Activated CD4-positive, alpha-beta T cell treated with anti-CD3 and anti-CD28 coated beads, Interleukin-2, amount 50 U/mL, for 4 hours (primary cell): Measurements from ENCODE around the gene L2HGDH.
"Not testable (repeated sequence)": the region's sequence is repeated elsewhere in the genome, so short reads cannot be mapped to it uniquely, and the experiment has no call there.

ENCODE experiments used
- DNase-seq, 2 experiments: peaks; one replicate each; pipeline ENCODE4 v3.0.0-alpha.2; 2020

Gene L2HGDH

GRCh38 chr14:50339178-50339804 is 27.3 kb upstream of the L2HGDH start:
- DNase-seq = no peak

- DNase-seq = no peak
Observed at GRCh38 chr14:50338587-50338986, 26.6 kb upstream of the L2HGDH start.

- DNase-seq = no peak
Observed at GRCh38 chr14:50335989-50336824, 24.2 kb upstream of the L2HGDH start.

GRCh38 chr14:50335389-50335788 is 23.4 kb upstream of the L2HGDH start:
- no peak for DNase-seq

- DNase-seq = no peak
Observed at GRCh38 chr14:50334211-50334610, 22.2 kb upstream of the L2HGDH start.

GRCh38 chr14:50333014-50333509 is 21.0 kb upstream of the L2HGDH start:
- DNase-seq = no peak

- no peak for DNase-seq
Observed at GRCh38 chr14:50331596-50331995, 19.6 kb upstream of the L2HGDH start.

GRCh38 chr14:50321009-50321660 is 9.1 kb upstream of the L2HGDH start:
- DNase-seq = peak; percentile 48 to 57

GRCh38 chr14:50320283-50320682 is 8.3 kb upstream of the L2HGDH start:
- no peak for DNase-seq

GRCh38 chr14:50319721-50320120 is 7.7 kb upstream of the L2HGDH start:
- no peak for DNase-seq

- DNase-seq = no peak
Observed at GRCh38 chr14:50319293-50319692, 7.3 kb upstream of the L2HGDH start.

- no peak for DNase-seq
Observed at GRCh38 chr14:50318031-50318626, 6.1 kb upstream of the L2HGDH start.

GRCh38 chr14:50314098-50314497 is 2.1 kb upstream of the L2HGDH start:
- not testable (repeated sequence) for DNase-seq

- no peak for DNase-seq
Observed at GRCh38 chr14:50312734-50313054, 665 bp upstream of the L2HGDH start.

- no peak for DNase-seq
Observed at GRCh38 chr14:50311337-50311971, 575 bp downstream of the L2HGDH start.

GRCh38 chr14:50310445-50310844 is 1.6 kb downstream of the L2HGDH start:
- DNase-seq = no peak

- DNase-seq = no peak
Observed at GRCh38 chr14:50308363-50308915, 3.6 kb downstream of the L2HGDH start.

- DNase-seq = no peak
Observed at GRCh38 chr14:50303744-50304471, 8.1 kb downstream of the L2HGDH start.

GRCh38 chr14:50301914-50302313 is 10.1 kb downstream of the L2HGDH start:
- no peak for DNase-seq

- DNase-seq = no peak
Observed at GRCh38 chr14:50299585-50299984, 12.4 kb downstream of the L2HGDH start.

- no peak for DNase-seq
Observed at GRCh38 chr14:50290306-50290705, 21.7 kb downstream of the L2HGDH start.

- DNase-seq = no peak
Observed at GRCh38 chr14:50288146-50288545, 23.9 kb downstream of the L2HGDH start.
